Osteoblast (primary cell): ENCODE data around the gene SOX6. TPM values are rescaled to one million over a fixed set of nuclear protein-coding genes. Genes with fewer than 3 reads are reported as not detected.

Experiments used
- DNase-seq: peaks from one replicate; pipeline ENCODE4 v3.0.0; 2011; ENCODE audit warnings: low spot score, mixed read lengths; ENCODE audit not compliant: insufficient read length; ENCODE audit errors: missing footprints
- H2AFZ ChIP-seq: 2 replicates; pipeline ENCODE4 v1.6.0; 2011; ENCODE audit warnings: mild to moderate bottlenecking, low read length
- H3K27ac ChIP-seq: 2 replicates; pipeline ENCODE4 v1.5.1; 2011; ENCODE audit warnings: mild to moderate bottlenecking, low read depth, low read length, moderate library complexity
- H3K27me3 ChIP-seq: 2 replicates; pipeline ENCODE4 v1.6.0; 2012; ENCODE audit warnings: mild to moderate bottlenecking, control low read depth, inconsistent platforms, low read length, moderate library complexity; ENCODE audit not compliant: insufficient read depth
- H3K36me3 ChIP-seq: 2 replicates; pipeline ENCODE4 v1.5.1; 2011; ENCODE audit warnings: mild to moderate bottlenecking, low read length, control low read depth, moderate library complexity; ENCODE audit not compliant: insufficient read depth
- H3K4me1 ChIP-seq: 2 replicates; pipeline ENCODE4 v1.5.1; 2011; ENCODE audit warnings: mild to moderate bottlenecking, low read length, control low read depth, moderate library complexity; ENCODE audit not compliant: insufficient read depth
- H3K4me2 ChIP-seq: 2 replicates; pipeline ENCODE4 v1.6.0; 2011; ENCODE audit warnings: mild to moderate bottlenecking, low read length; ENCODE audit not compliant: insufficient read depth
- H3K4me3 ChIP-seq: fragments of 200-600 bp; sonication (generic); 3 replicates; pipeline ENCODE4 v1.5.1; 2012; ENCODE audit warnings: mild to moderate bottlenecking, low read length, inconsistent platforms; ENCODE audit not compliant: insufficient read depth
- H3K79me2 ChIP-seq: 2 replicates; pipeline ENCODE4 v1.6.0; 2012; ENCODE audit warnings: mild to moderate bottlenecking, low read length, control low read depth, inconsistent platforms; ENCODE audit not compliant: insufficient read depth
- H3K9me3 ChIP-seq: 2 replicates; pipeline ENCODE4 v1.5.1; 2011; ENCODE audit warnings: low read depth, low read length, control low read depth
- H4K20me1 ChIP-seq: 2 replicates; pipeline ENCODE4 v1.6.0; 2012; ENCODE audit warnings: mild to moderate bottlenecking, low read length, control low read depth; ENCODE audit not compliant: insufficient read depth
- CTCF ChIP-seq: IDR thresholded peaks from 2 replicates; pipeline ENCODE4 v1.5.1; 2011; ENCODE audit warnings: mild to moderate bottlenecking, low read depth, low read length, moderate library complexity; ENCODE audit errors: extremely low read depth
- total RNA-seq: library from RNA; depleted of rRNA; stranded (reverse); fragments of >200 nt; gene quantifications from 2 replicates; pipeline ENCODE4 v1.2.3, GENCODE V29; 2012

The SOX6 gene
- total RNA-seq, 1 donor = 3.3 TPM

- no peak overlapping the region for H3K27ac ChIP-seq
- no peak overlapping the region for H2AFZ ChIP-seq
- H3K27me3 ChIP-seq = no peaks in the 10 kb centered on the region
- H3K79me2 ChIP-seq = no peaks in the 10 kb centered on the region
- H4K20me1 ChIP-seq = no peaks in the 10 kb centered on the region
- H3K9me3 ChIP-seq = no peaks in the 10 kb centered on the region
- no peaks in the 10 kb centered on the region for H3K36me3 ChIP-seq
- no peak for TF ChIP-seq CTCF
- H3K4me2 ChIP-seq = no peak overlapping the region
- DNase-seq = no peak
- H3K4me1 ChIP-seq = no peaks in the 10 kb centered on the region
- no peak overlapping the region for H3K4me3 ChIP-seq
These were observed 63.1 kb downstream of the SOX6 start for GRCh38 chr11:16293204-16293681.

- no peak overlapping the region for H3K4me3 ChIP-seq
- H3K36me3 ChIP-seq = no peaks in the 10 kb centered on the region
- DNase-seq = no peak
- TF ChIP-seq CTCF = no peak
- H3K27ac ChIP-seq = no peak overlapping the region
- H3K79me2 ChIP-seq = no peaks in the 10 kb centered on the region
- H3K4me2 ChIP-seq = no peak overlapping the region
- H3K9me3 ChIP-seq = no peaks in the 10 kb centered on the region
- H3K27me3 ChIP-seq = no peaks in the 10 kb centered on the region
- H3K4me1 ChIP-seq = no peaks in the 10 kb centered on the region
- H4K20me1 ChIP-seq = no peaks in the 10 kb centered on the region
- no peak overlapping the region for H2AFZ ChIP-seq
These were observed 64.0 kb downstream of the SOX6 start for GRCh38 chr11:16292167-16292859.

GRCh38 chr11:16291729-16292128 is 64.6 kb downstream of the SOX6 start:
- no peaks in the 10 kb centered on the region for H3K27me3 ChIP-seq
- no peak for TF ChIP-seq CTCF
- no peak overlapping the region for H3K4me2 ChIP-seq
- no peaks in the 10 kb centered on the region for H3K9me3 ChIP-seq
- H2AFZ ChIP-seq = no peak overlapping the region
- H3K4me3 ChIP-seq = no peak overlapping the region
- H3K4me1 ChIP-seq = no peaks in the 10 kb centered on the region
- H3K79me2 ChIP-seq = no peaks in the 10 kb centered on the region
- DNase-seq = no peak
- H3K27ac ChIP-seq = no peak overlapping the region
- H3K36me3 ChIP-seq = no peaks in the 10 kb centered on the region
- H4K20me1 ChIP-seq = no peaks in the 10 kb centered on the region

- Histone ChIP-seq H3K79me2 (no peaks in the 10 kb centered on the region), H4K20me1 (no peaks in the 10 kb centered on the region), H3K27ac (no peak overlapping the region), H3K27me3 (no peaks in the 10 kb centered on the region), H2AFZ (no peak overlapping the region), H3K4me1 (no peaks in the 10 kb centered on the region), H3K9me3 (no peaks in the 10 kb centered on the region), H3K4me2 (no peak overlapping the region), H3K36me3 (no peaks in the 10 kb centered on the region), H3K4me3 (no peak overlapping the region)
- TF ChIP-seq CTCF = no peak
- no peak for DNase-seq
These were observed 66.8 kb downstream of the SOX6 start for GRCh38 chr11:16289541-16289940.
